Sigmoid colon (tissue), 7 donors: ENCODE data around the gene SEC16B. TPM values are rescaled to one million over a fixed set of nuclear protein-coding genes. Genes with fewer than 3 reads are reported as not detected.

Experiments used
- DNase-seq: peaks from one replicate; pipeline ENCODE4 v3.0.0-alpha.2; 2019
- H3K27ac ChIP-seq, 4 donors: fragments of 200-600 bp; sonication (generic); one replicate each; pipeline ENCODE4 v1.5.1; 2016 to 2019; ENCODE audit warnings: mild to moderate bottlenecking in 1 of 4
- H3K27me3 ChIP-seq, 3 donors: fragments of 200-600 bp; sonication (generic); one replicate each; pipeline ENCODE4 v1.5.1; 2019; ENCODE audit warnings: mild to moderate bottlenecking in 1 of 3
- H3K36me3 ChIP-seq, 4 donors: fragments of 200-600 bp; sonication (generic); one replicate each; pipeline ENCODE4 v1.5.1; 2016 to 2019
- H3K4me1 ChIP-seq, 4 donors: fragments of 200-600 bp; sonication (generic); one replicate each; pipeline ENCODE4 v1.5.1; 2017 to 2019
- H3K4me3 ChIP-seq, 4 donors: fragments of 200-600 bp; sonication (generic); one replicate each; pipeline ENCODE4 v1.5.1; 2017 to 2019; ENCODE audit warnings: mild to moderate bottlenecking in 2 of 4, moderate library complexity in 1 of 4
- H3K9me3 ChIP-seq, 4 donors: fragments of 200-600 bp in 3 of 4; sonication (generic) in 3 of 4; one replicate each; pipeline versions ENCODE4 v1.5.1 to v1.6.1; 2013 to 2019
- CTCF ChIP-seq, 4 experiments: fragments of 450-650 bp in 3 of 4; fragments of 200-600 bp in 1 of 4; IDR thresholded peaks; one replicate each; pipeline ENCODE4 v1.5.1; 2016 to 2019; ENCODE audit warnings: antibody characterized with exemption in 4 of 4, mild to moderate bottlenecking in 3 of 4, moderate library complexity in 2 of 4
- EP300 ChIP-seq, 4 donors: sonication (generic); formaldehyde crosslinking; IDR thresholded peaks; one replicate each; pipeline ENCODE4 v1.6.1; 2017; ENCODE audit warnings: antibody characterized with exemption in 4 of 4
- POLR2A ChIP-seq, 2 donors: fragments of 450-650 bp; IDR thresholded peaks; one replicate each; pipeline ENCODE4 v1.6.1; 2016; ENCODE audit warnings: antibody characterized with exemption in 2 of 2, mild to moderate bottlenecking in 2 of 2, moderate library complexity in 2 of 2
- POLR2AphosphoS5 ChIP-seq, 4 donors: sonication (generic); formaldehyde crosslinking; IDR thresholded peaks; one replicate each; pipeline ENCODE4 v1.6.1; 2017; ENCODE audit warnings: antibody characterized with exemption in 4 of 4
- WGBS, 2 donors: extraction: QIAGEN DNeasy Blood & Tissue Kit; methylation state at CpG; one replicate each; pipeline ENCODE4 v1.1.7; 2013; 5-methylcytosine and 5-hydroxymethylcytosine counted together
- intact Hi-C: fragments of 100-400 bp; cut with DNase I; formaldehyde crosslinking; loops from one replicate; pipeline ENCODE4 v1.15.1; 2023
- polyA plus RNA-seq, 3 donors: library from polyadenylated mRNA; stranded (reverse); fragments of 200-250 nt; gene quantifications; one replicate each; pipeline ENCODE4 v1.2.3, GENCODE V29; 2013
- total RNA-seq, 4 donors: library from RNA; depleted of rRNA; stranded (reverse); fragments of >200 nt; gene quantifications; one replicate each; pipeline ENCODE4 v1.1.0, GENCODE V29; 2016
- donor health status: healthy with polysubstance abuse.
- donor health status: Bipolar disorder and iron deficiency.
- donor health status: healthy.

Gene SEC16B
- total and polyA plus RNA-seq, 7 donors, result 1.6 to 5.8 (median 3.4) TPM

GRCh38 chr1:177950506-177950905, 19.4 kb downstream of the SEC16B start:
- Histone ChIP-seq H3K36me3 (peaks cover 0 to 14% (median 0%) of the 10 kb centered on the region in 4 donors), H3K27me3 (no peaks in the 10 kb centered on the region), H3K4me1 (peaks cover 0 to 7% (median 0%) of the 10 kb centered on the region in 4 donors), H3K9me3 (no peaks in the 10 kb centered on the region), H3K27ac (no peak overlapping the region), H3K4me3 (no peak overlapping the region)
- DNase-seq, result no peak
- TF ChIP-seq POLR2A (IDR thresholded peaks at IDR 0.05), result no peak
- no peak for TF ChIP-seq CTCF (IDR thresholded peaks at IDR 0.05)
- no peak for TF ChIP-seq EP300 (IDR thresholded peaks at IDR 0.05)
- no peak for TF ChIP-seq POLR2AphosphoS5 (IDR thresholded peaks at IDR 0.05)
- intact Hi-C loops, result no loop called here

- WGBS, 2 donors, result 20 to 24% methylated on average over 8 of the region's 8 CpGs
- intact Hi-C loops, result loop anchor here (5.0 kb wide), 1 partner anchor 691 kb away; no protein-coding TSS in a partner anchor
- peaks cover 0 to 5% (median 0%) of the 10 kb centered on the region in 4 donors for H3K36me3 ChIP-seq
Measured at GRCh38 chr1:177948336-177948972, 21.4 kb downstream of the SEC16B start.

GRCh38 chr1:177947623-177948022, 22.2 kb downstream of the SEC16B start:
- H3K4me1 ChIP-seq, result peaks cover 0 to 9% (median 0%) of the 10 kb centered on the region in 4 donors
- WGBS, 2 donors, result 85% methylated on average over 7 of the region's 7 CpGs
- no peak overlapping the region for H3K27ac ChIP-seq
- no peak for DNase-seq
- intact Hi-C loops, result loop anchor here (2.0 to 5.0 kb wide), 2 partner anchors 690 to 1051 kb away; no protein-coding TSS in a partner anchor
- no peak overlapping the region for H3K4me3 ChIP-seq
- H3K36me3 ChIP-seq, result peaks cover 0 to 5% (median 0%) of the 10 kb centered on the region in 4 donors
- no peaks in the 10 kb centered on the region for H3K9me3 ChIP-seq
- no peak for TF ChIP-seq EP300 (IDR thresholded peaks at IDR 0.05)
- no peak for TF ChIP-seq POLR2A (IDR thresholded peaks at IDR 0.05)
- TF ChIP-seq CTCF (IDR thresholded peaks at IDR 0.05), result no peak
- TF ChIP-seq POLR2AphosphoS5 (IDR thresholded peaks at IDR 0.05), result no peak
- H3K27me3 ChIP-seq, result no peaks in the 10 kb centered on the region

More at GRCh38 chr1:177948336-177948972, 21.4 kb downstream of the SEC16B start:
- DNase-seq, result peak; percentile 75
- H3K4me3 ChIP-seq, result no peak overlapping the region
- H3K4me1 ChIP-seq, result peaks cover 0 to 9% (median 0%) of the 10 kb centered on the region in 4 donors
- no peak overlapping the region for H3K27ac ChIP-seq
- no peaks in the 10 kb centered on the region for H3K9me3 ChIP-seq
- no peaks in the 10 kb centered on the region for H3K27me3 ChIP-seq
- TF ChIP-seq CTCF (IDR thresholded peaks at IDR 0.05) (peak; percentile 28 to 81 (median 78)), POLR2A (IDR thresholded peaks at IDR 0.05) (no peak)

GRCh38 chr1:177945943-177946650, 23.8 kb downstream of the SEC16B start:
- no peaks in the 10 kb centered on the region for H3K9me3 ChIP-seq
- peaks cover 0 to 9% (median 0%) of the 10 kb centered on the region in 4 donors for H3K4me1 ChIP-seq
- intact Hi-C loops, result loop anchor here (2.0 to 5.0 kb wide), 2 partner anchors 689 to 1049 kb away; no protein-coding TSS in a partner anchor
- no peak overlapping the region for H3K27ac ChIP-seq
- H3K36me3 ChIP-seq, result peaks cover 0 to 5% (median 0%) of the 10 kb centered on the region in 4 donors
- no peak overlapping the region for H3K4me3 ChIP-seq
- WGBS, 2 donors, result 57 to 59% methylated on average over 12 of the region's 12 CpGs
- no peak for DNase-seq
- TF ChIP-seq POLR2A (IDR thresholded peaks at IDR 0.05) (no peak), POLR2AphosphoS5 (IDR thresholded peaks at IDR 0.05) (no peak), CTCF (IDR thresholded peaks at IDR 0.05) (peak; percentile 25 to 76 (median 50)), EP300 (IDR thresholded peaks at IDR 0.05) (no peak)
- H3K27me3 ChIP-seq, result no peaks in the 10 kb centered on the region
